Measurements from ENCODE around the gene PNPLA5. TPM values are rescaled to one million over a fixed set of nuclear protein-coding genes. Genes with fewer than 3 reads are reported as not detected.

Gene PNPLA5
- not detected for total RNA-seq

GRCh38 chr22:43891360-43892182 is at the start of gene PNPLA5:
TSS of gene PNPLA5 (minus strand) at chr22:43892013. CDS start at chr22:43891880, 133 bp downstream.
- Mint-ChIP-seq H3K36me3 (ENCODE audit: insufficient read depth in 2 of 2) (no peaks in the 10 kb centered on the region), H3K9me3 (no peaks in the 10 kb centered on the region), H3K27ac (no peak within 1 kb of the TSS), H3K4me3 (peak within 1 kb of the TSS; percentile 32 to 36), H3K27me3 (ENCODE audit: low read depth) (peaks cover 42% of the 10 kb centered on the region), H3K4me1 (ENCODE audit: low read depth) (no peaks in the 10 kb centered on the region)
- DNase-seq (peak; percentile 38 to 49), ATAC-seq (replicated peaks in 1 of 2) (peak; percentile 51 to 65)

GRCh38 chr22:43941449-43941848 is 49.6 kb upstream of the PNPLA5 start:
- Mint-ChIP-seq H3K9me3 (peaks cover 0 to 2% of the 10 kb centered on the region in 2 donors), H3K4me1 (ENCODE audit: low read depth) (peaks cover 6% of the 10 kb centered on the region), H3K27me3 (ENCODE audit: low read depth) (peaks cover 22% of the 10 kb centered on the region), H3K4me3 (no peak overlapping the region), H3K27ac (no peak overlapping the region), H3K36me3 (ENCODE audit: insufficient read depth in 2 of 2) (no peaks in the 10 kb centered on the region)
- DNase-seq (no peak), ATAC-seq (replicated peaks in 1 of 2) (no peak)

GRCh38 chr22:43931771-43932170 is 40.0 kb upstream of the PNPLA5 start:
- Mint-ChIP-seq H3K4me1 (ENCODE audit: low read depth) (no peaks in the 10 kb centered on the region), H3K36me3 (ENCODE audit: insufficient read depth in 2 of 2) (no peaks in the 10 kb centered on the region), H3K27me3 (ENCODE audit: low read depth) (no peaks in the 10 kb centered on the region), H3K27ac (no peak overlapping the region), H3K4me3 (no peak overlapping the region), H3K9me3 (no peaks in the 10 kb centered on the region)
- ATAC-seq (replicated peaks in 1 of 2) = no peak
- DNase-seq = no peak

GRCh38 chr22:43928908-43929307 is 37.1 kb upstream of the PNPLA5 start:
- DNase-seq (no peak), ATAC-seq (replicated peaks in 1 of 2) (no peak)
- H3K4me3 Mint-ChIP-seq = no peak overlapping the region
- no peaks in the 10 kb centered on the region for H3K4me1 Mint-ChIP-seq (ENCODE audit: low read depth)
- H3K27ac Mint-ChIP-seq = no peak overlapping the region
- no peaks in the 10 kb centered on the region for H3K9me3 Mint-ChIP-seq
- H3K36me3 Mint-ChIP-seq (ENCODE audit: insufficient read depth in 2 of 2) = no peaks in the 10 kb centered on the region
- peaks cover 11% of the 10 kb centered on the region for H3K27me3 Mint-ChIP-seq (ENCODE audit: low read depth)

GRCh38 chr22:43928468-43928867 is 36.7 kb upstream of the PNPLA5 start:
- H3K36me3 Mint-ChIP-seq (ENCODE audit: insufficient read depth in 2 of 2) = no peaks in the 10 kb centered on the region
- H3K4me3 Mint-ChIP-seq = no peak overlapping the region
- ATAC-seq (replicated peaks in 1 of 2) (no peak), DNase-seq (no peak)
- no peaks in the 10 kb centered on the region for H3K9me3 Mint-ChIP-seq
- H3K4me1 Mint-ChIP-seq (ENCODE audit: low read depth) = no peaks in the 10 kb centered on the region
- H3K27ac Mint-ChIP-seq = no peak overlapping the region
- peaks cover 11% of the 10 kb centered on the region for H3K27me3 Mint-ChIP-seq (ENCODE audit: low read depth)

GRCh38 chr22:43926349-43926710 is 34.5 kb upstream of the PNPLA5 start:
- Mint-ChIP-seq H3K9me3 (no peaks in the 10 kb centered on the region), H3K36me3 (ENCODE audit: insufficient read depth in 2 of 2) (peaks cover 0 to 3% of the 10 kb centered on the region in 2 donors), H3K4me1 (ENCODE audit: low read depth) (peaks cover 4% of the 10 kb centered on the region), H3K27me3 (ENCODE audit: low read depth) (peaks cover 11% of the 10 kb centered on the region), H3K27ac (no peak overlapping the region), H3K4me3 (no peak overlapping the region)
- ATAC-seq (replicated peaks in 1 of 2) (no peak), DNase-seq (no peak)

- H3K9me3 Mint-ChIP-seq = no peaks in the 10 kb centered on the region
- peaks cover 4% of the 10 kb centered on the region for H3K4me1 Mint-ChIP-seq (ENCODE audit: low read depth)
- peaks cover 0 to 3% of the 10 kb centered on the region in 2 donors for H3K36me3 Mint-ChIP-seq (ENCODE audit: insufficient read depth in 2 of 2)
- H3K27me3 Mint-ChIP-seq (ENCODE audit: low read depth) = peaks cover 11% of the 10 kb centered on the region
- H3K4me3 Mint-ChIP-seq = peak overlapping the region in 1 of 2 donors; percentile 87
- DNase-seq (no peak), ATAC-seq (replicated peaks in 1 of 2) (no peak)
- H3K27ac Mint-ChIP-seq = no peak overlapping the region
Observed at GRCh38 chr22:43925433-43926348, 33.9 kb upstream of the PNPLA5 start.

GRCh38 chr22:43924877-43925276 is 33.1 kb upstream of the PNPLA5 start:
- ATAC-seq (replicated peaks in 1 of 2) (no peak), DNase-seq (no peak)
- peak overlapping the region; percentile 72 to 87 for H3K4me3 Mint-ChIP-seq
- H3K9me3 Mint-ChIP-seq = no peaks in the 10 kb centered on the region
- no peak overlapping the region for H3K27ac Mint-ChIP-seq
- H3K27me3 Mint-ChIP-seq (ENCODE audit: low read depth) = peaks cover 11% of the 10 kb centered on the region
- H3K4me1 Mint-ChIP-seq (ENCODE audit: low read depth) = peaks cover 4% of the 10 kb centered on the region
- peaks cover 0 to 3% of the 10 kb centered on the region in 2 donors for H3K36me3 Mint-ChIP-seq (ENCODE audit: insufficient read depth in 2 of 2)

GRCh38 chr22:43923631-43924464 is 32.0 kb upstream of the PNPLA5 start, which contains the start of gene PNPLA3:
TSS of gene PNPLA3 (plus strand) at chr22:43923805. CDS start at chr22:43923912, 107 bp downstream.
- H3K27me3 Mint-ChIP-seq (ENCODE audit: low read depth) = peaks cover 16% of the 10 kb centered on the region
- peaks cover 4% of the 10 kb centered on the region for H3K4me1 Mint-ChIP-seq (ENCODE audit: low read depth)
- peaks cover 0 to 3% of the 10 kb centered on the region in 2 donors for H3K36me3 Mint-ChIP-seq (ENCODE audit: insufficient read depth in 2 of 2)
- DNase-seq (peak; percentile 86 to 88), ATAC-seq (replicated peaks in 1 of 2) (peak; percentile 93 to 94)
- peak within 1 kb of the TSS; percentile 85 to 87 for H3K4me3 Mint-ChIP-seq
- no peak within 1 kb of the TSS for H3K27ac Mint-ChIP-seq
- no peaks in the 10 kb centered on the region for H3K9me3 Mint-ChIP-seq

- Mint-ChIP-seq H3K27ac (no peak overlapping the region), H3K4me1 (ENCODE audit: low read depth) (peaks cover 4% of the 10 kb centered on the region), H3K36me3 (ENCODE audit: insufficient read depth in 2 of 2) (peaks cover 0 to 3% of the 10 kb centered on the region in 2 donors), H3K9me3 (no peaks in the 10 kb centered on the region), H3K4me3 (peak overlapping the region; percentile 84 to 87), H3K27me3 (ENCODE audit: low read depth) (peaks cover 21% of the 10 kb centered on the region)
- DNase-seq (peak; percentile 7 to 20), ATAC-seq (replicated peaks in 1 of 2) (peak; percentile 21 to 27)
Observed at GRCh38 chr22:43923191-43923590, 31.4 kb upstream of the PNPLA5 start.

GRCh38 chr22:43922123-43922522 is 30.3 kb upstream of the PNPLA5 start:
- peak overlapping the region in 1 of 2 donors; percentile 6 for H3K4me3 Mint-ChIP-seq
- peaks cover 0 to 3% of the 10 kb centered on the region in 2 donors for H3K36me3 Mint-ChIP-seq (ENCODE audit: insufficient read depth in 2 of 2)

GRCh38 chr22:43921370-43921769 is 29.6 kb upstream of the PNPLA5 start:
- Mint-ChIP-seq H3K9me3 (no peaks in the 10 kb centered on the region), H3K27me3 (ENCODE audit: low read depth) (peaks cover 21% of the 10 kb centered on the region), H3K4me3 (no peak overlapping the region), H3K36me3 (ENCODE audit: insufficient read depth in 2 of 2) (peaks cover 0 to 3% of the 10 kb centered on the region in 2 donors), H3K27ac (no peak overlapping the region), H3K4me1 (ENCODE audit: low read depth) (peaks cover 4% of the 10 kb centered on the region)
- no peak for DNase-seq
- no peak for ATAC-seq (replicated peaks in 1 of 2)

More at GRCh38 chr22:43922123-43922522, 30.3 kb upstream of the PNPLA5 start:
- peaks cover 21% of the 10 kb centered on the region for H3K27me3 Mint-ChIP-seq (ENCODE audit: low read depth)
- no peak for ATAC-seq (replicated peaks in 1 of 2)
- no peaks in the 10 kb centered on the region for H3K9me3 Mint-ChIP-seq
- H3K4me1 Mint-ChIP-seq (ENCODE audit: low read depth) = peaks cover 4% of the 10 kb centered on the region
- no peak for DNase-seq
- H3K27ac Mint-ChIP-seq = no peak overlapping the region

Measured in activated T-cell treated with anti-CD3 and anti-CD28 coated beads, Interleukin-2, amount 50 U/mL, for 72 hours (primary cell).